Measurements from ENCODE around the gene BRD3OS. TPM values are rescaled to one million over a fixed set of nuclear protein-coding genes. Genes with fewer than 3 reads are reported as not detected.

Gene BRD3OS
- total RNA-seq, 1 experiment from 2014 or later: 13.6 TPM

DNA sequence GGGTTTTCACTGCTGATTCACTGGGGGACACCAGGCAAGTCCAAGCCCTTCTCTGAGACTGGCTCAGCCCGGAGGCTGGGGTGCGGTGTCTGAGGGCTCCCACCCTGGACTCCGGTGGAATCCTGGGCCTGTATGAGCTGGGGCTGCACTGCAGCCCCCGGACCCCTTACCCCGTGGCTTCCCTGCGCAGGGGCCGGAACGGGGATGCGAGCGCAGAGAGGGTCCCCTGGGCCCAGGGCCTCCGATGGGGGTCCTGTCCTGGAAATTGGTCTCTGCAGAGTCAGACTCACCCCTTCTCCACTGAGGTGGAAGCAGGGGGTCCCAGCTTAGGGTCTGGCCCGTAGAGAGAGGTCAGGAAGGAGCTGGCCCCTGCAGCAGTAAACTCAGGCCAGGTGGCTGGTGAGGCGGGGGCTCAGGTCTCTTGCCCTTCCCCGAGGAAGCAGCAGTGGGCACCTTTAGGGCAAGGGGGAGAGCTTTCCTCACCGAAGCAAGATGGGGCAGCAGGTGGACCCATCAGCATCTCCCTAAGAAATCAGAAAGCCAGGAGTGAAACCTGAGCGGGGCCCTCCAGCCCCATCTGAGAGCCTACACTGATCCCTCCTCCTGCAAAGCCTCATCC lies 31.5 kb upstream of the BRD3OS start:
- H3K9ac ChIP-seq (ENCODE audit: low read length): peak overlapping the region; percentile 78; the same call in 1 of the 2 replicates
- H3K27me3 ChIP-seq (ENCODE audit: low read length): no peaks in the 10 kb centered on the region
- peaks cover 27% of the 10 kb centered on the region for H3K79me2 ChIP-seq (ENCODE audit: low read length)
- H2AFZ ChIP-seq (ENCODE audit: low read length): peak overlapping the region; percentile 71
- no peaks in the 10 kb centered on the region for H3K9me3 ChIP-seq (ENCODE audit: low read length)
- H3K4me2 ChIP-seq (ENCODE audit: low read length): peak overlapping the region; percentile 91
- H4K20me1 ChIP-seq (ENCODE audit: low read length): peaks cover 11% of the 10 kb centered on the region; the same call in 1 of the 2 replicates
- ChIA-PET CTCF (interaction anchor here (0.6 to 1.9 kb wide), 2 partner anchors 38 to 211 kb away, joined by 6 to 11 read pairs; no protein-coding TSS in a partner anchor), POLR2A (ENCODE audit: unreplicated experiment) (interaction anchor here (0.7 kb wide), 1 partner anchor 553 kb away, joined by 3 read pairs; no protein-coding TSS in a partner anchor)
- intact Hi-C loops (cut with micrococcal nuclease): loop anchor here (1.0 to 2.0 kb wide), 3 partner anchors 119 to 211 kb away; no protein-coding TSS in a partner anchor
- ATAC-seq (no peak), DNase-seq (no peak)
- H3F3A ChIP-seq (ENCODE audit: low read length, unreplicated experiment): no peaks in the 10 kb centered on the region
- no TSS peak for BruUV-seq (replicated peaks)
- no peaks in the 10 kb centered on the region for H3K36me3 ChIP-seq (ENCODE audit: low read depth, low read length)
- H3K9me2 ChIP-seq (replicated peaks; ENCODE audit: low read length): no peaks in the 10 kb centered on the region
- H3K4me3 ChIP-seq (ENCODE audit: low read length): peak overlapping the region; percentile 70; the same call in 1 of the 2 replicates
- no peak overlapping the region for H3K27ac ChIP-seq (ENCODE audit: low read length)
- no peak for TF ChIP-seq EZH2 (IDR thresholded peaks at IDR 0.05; ENCODE audit: low read length, unreplicated experiment)
- TF ChIP-seq CTCF (conservative IDR thresholded peaks at IDR 0.05; ENCODE audit: low read depth, low read length): no peak
- TF ChIP-seq EZH2phosphoT487 (IDR thresholded peaks at IDR 0.05; ENCODE audit: borderline replicate concordance, low read length): no peak
- H3K4me1 ChIP-seq (ENCODE audit: insufficient read depth, low read length): peaks cover 13% of the 10 kb centered on the region

GRCh38 chr9:133994353-133995011 lies 30.8 kb upstream of the BRD3OS start:
- ATAC-seq: peak; percentile 35
- peak; percentile 71 for DNase-seq
- intact Hi-C loops (cut with micrococcal nuclease): loop anchor here (1.0 kb wide), 3 partner anchors 105 to 212 kb away; no protein-coding TSS in a partner anchor
- Histone ChIP-seq H3K9ac (ENCODE audit: low read length) (no peak overlapping the region), H3K27ac (ENCODE audit: low read length) (no peak overlapping the region), H3K27me3 (ENCODE audit: low read length) (no peaks in the 10 kb centered on the region), H3K9me2 (replicated peaks; ENCODE audit: low read length) (no peaks in the 10 kb centered on the region), H2AFZ (ENCODE audit: low read length) (no peak overlapping the region), H3K4me2 (ENCODE audit: low read length) (0 out of 2 replicates have a peak overlapping the region, but pooled peaks have one; percentile 91), H3K79me2 (ENCODE audit: low read length) (peaks cover 21% of the 10 kb centered on the region), H3K36me3 (ENCODE audit: low read depth, low read length) (no peaks in the 10 kb centered on the region), H3K4me1 (ENCODE audit: insufficient read depth, low read length) (peaks cover 13% of the 10 kb centered on the region), H3K9me3 (ENCODE audit: low read length) (no peaks in the 10 kb centered on the region), H3F3A (ENCODE audit: low read length, unreplicated experiment) (no peaks in the 10 kb centered on the region), H3K4me3 (ENCODE audit: low read length) (no peak overlapping the region), H4K20me1 (ENCODE audit: low read length) (peaks cover 11% of the 10 kb centered on the region; the same call in 1 of the 2 replicates)
- TF ChIP-seq CTCF (conservative IDR thresholded peaks at IDR 0.05; ENCODE audit: low read depth, low read length): peak; percentile 86
- TF ChIP-seq EZH2phosphoT487 (IDR thresholded peaks at IDR 0.05; ENCODE audit: borderline replicate concordance, low read length): no peak
- BruUV-seq (replicated peaks): no TSS peak
- ChIA-PET CTCF (interaction anchor here (0.6 to 1.9 kb wide), 2 partner anchors 39 to 212 kb away, joined by 6 to 11 read pairs; no protein-coding TSS in a partner anchor), POLR2A (ENCODE audit: unreplicated experiment) (interaction anchor here (0.7 kb wide), 1 partner anchor 553 kb away, joined by 3 read pairs; no protein-coding TSS in a partner anchor)
